Lower lobe of right lung (tissue), 2 donors: ENCODE measurements around the gene BICC1. TPM values are rescaled to one million over a fixed set of nuclear protein-coding genes. Genes with fewer than 3 reads are reported as not detected.

Experiments
- ATAC-seq, 2 donors: fragments of 200-7000 bp; cut with Tn5 transposase; one replicate each; pipeline ENCODE4 v1.9.1; 2020 to 2022; ENCODE audit warnings: mild to moderate bottlenecking in 2 of 2, moderate library complexity in 2 of 2
- DNase-seq: peaks from one replicate; pipeline ENCODE4 v3.0.0-alpha.2; 2020
- H3K27ac ChIP-seq: fragments of 200-600 bp; one replicate; pipeline ENCODE4 v1.8.0; 2022
- H3K27me3 ChIP-seq: fragments of 200-600 bp; one replicate; pipeline ENCODE4 v1.8.0; 2022; ENCODE audit warnings: low read depth
- H3K36me3 ChIP-seq: fragments of 200-600 bp; one replicate; pipeline ENCODE4 v1.8.0; 2022; ENCODE audit warnings: mild to moderate bottlenecking
- H3K4me1 ChIP-seq: fragments of 200-600 bp; one replicate; pipeline ENCODE4 v1.8.0; 2022
- H3K4me3 ChIP-seq: fragments of 200-600 bp; one replicate; pipeline ENCODE4 v1.8.0; 2022; ENCODE audit warnings: mild to moderate bottlenecking
- H3K9me3 ChIP-seq: fragments of 200-600 bp; one replicate; pipeline ENCODE4 v1.8.0; 2022
- intact Hi-C: fragments of 100-400 bp; cut with DNase I; formaldehyde crosslinking; loops from one replicate; pipeline ENCODE4 v1.11.0; 2022
- total RNA-seq: library from RNA; stranded (reverse); fragmentation: NEBNext Ultra II Directional; extraction: Animal tissue kit (Norgen Biotek cat#: 25700); gene quantifications from one replicate; pipeline ENCODE4 v1.2.1, GENCODE V29; 2021
- TF ChIP-seq, protein P1 (sequence below): fragments of 200-600 bp; IDR thresholded peaks from one replicate; pipeline ENCODE4 v1.8.0; 2022; ENCODE audit warnings: antibody characterized with exemption, mild to moderate bottlenecking
- donor health status: DM: no; HTN: yes; CAD: no; lungs with severe emphysema.

Gene BICC1
- total RNA-seq, 1 donor from 2014 or later: 11.0 TPM

DNA sequence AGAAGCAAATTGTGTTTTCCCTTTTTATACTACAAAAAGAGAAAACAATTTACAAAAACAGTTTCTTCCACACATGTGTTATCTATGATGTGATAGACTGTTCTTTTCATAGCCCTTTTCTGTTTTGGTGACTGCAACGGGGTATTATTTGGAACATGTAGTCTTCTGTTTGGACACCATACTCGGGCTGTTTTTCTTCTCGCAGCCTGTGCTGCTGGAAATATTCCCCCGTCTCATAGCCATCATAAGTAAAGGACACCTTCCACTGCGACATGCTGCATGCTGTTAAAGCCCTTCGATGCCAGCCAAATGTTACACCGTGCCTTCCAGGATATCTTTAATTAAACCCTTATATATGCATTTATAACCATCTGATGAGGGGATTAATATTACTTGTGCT, 222.4 kb downstream of the BICC1 start:
- no peak overlapping the region for H3K27ac ChIP-seq
- intact Hi-C loops: no loop called here
- no peaks in the 10 kb centered on the region for H3K27me3 ChIP-seq
- no peaks in the 10 kb centered on the region for H3K36me3 ChIP-seq
- TF ChIP-seq, protein P1, sequence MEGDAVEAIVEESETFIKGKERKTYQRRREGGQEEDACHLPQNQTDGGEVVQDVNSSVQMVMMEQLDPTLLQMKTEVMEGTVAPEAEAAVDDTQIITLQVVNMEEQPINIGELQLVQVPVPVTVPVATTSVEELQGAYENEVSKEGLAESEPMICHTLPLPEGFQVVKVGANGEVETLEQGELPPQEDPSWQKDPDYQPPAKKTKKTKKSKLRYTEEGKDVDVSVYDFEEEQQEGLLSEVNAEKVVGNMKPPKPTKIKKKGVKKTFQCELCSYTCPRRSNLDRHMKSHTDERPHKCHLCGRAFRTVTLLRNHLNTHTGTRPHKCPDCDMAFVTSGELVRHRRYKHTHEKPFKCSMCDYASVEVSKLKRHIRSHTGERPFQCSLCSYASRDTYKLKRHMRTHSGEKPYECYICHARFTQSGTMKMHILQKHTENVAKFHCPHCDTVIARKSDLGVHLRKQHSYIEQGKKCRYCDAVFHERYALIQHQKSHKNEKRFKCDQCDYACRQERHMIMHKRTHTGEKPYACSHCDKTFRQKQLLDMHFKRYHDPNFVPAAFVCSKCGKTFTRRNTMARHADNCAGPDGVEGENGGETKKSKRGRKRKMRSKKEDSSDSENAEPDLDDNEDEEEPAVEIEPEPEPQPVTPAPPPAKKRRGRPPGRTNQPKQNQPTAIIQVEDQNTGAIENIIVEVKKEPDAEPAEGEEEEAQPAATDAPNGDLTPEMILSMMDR: no peak
- H3K4me1 ChIP-seq: no peaks in the 10 kb centered on the region
- no peak for ATAC-seq
- no peak overlapping the region for H3K4me3 ChIP-seq
- no peak for DNase-seq
- peaks cover 3% of the 10 kb centered on the region for H3K9me3 ChIP-seq

DNA sequence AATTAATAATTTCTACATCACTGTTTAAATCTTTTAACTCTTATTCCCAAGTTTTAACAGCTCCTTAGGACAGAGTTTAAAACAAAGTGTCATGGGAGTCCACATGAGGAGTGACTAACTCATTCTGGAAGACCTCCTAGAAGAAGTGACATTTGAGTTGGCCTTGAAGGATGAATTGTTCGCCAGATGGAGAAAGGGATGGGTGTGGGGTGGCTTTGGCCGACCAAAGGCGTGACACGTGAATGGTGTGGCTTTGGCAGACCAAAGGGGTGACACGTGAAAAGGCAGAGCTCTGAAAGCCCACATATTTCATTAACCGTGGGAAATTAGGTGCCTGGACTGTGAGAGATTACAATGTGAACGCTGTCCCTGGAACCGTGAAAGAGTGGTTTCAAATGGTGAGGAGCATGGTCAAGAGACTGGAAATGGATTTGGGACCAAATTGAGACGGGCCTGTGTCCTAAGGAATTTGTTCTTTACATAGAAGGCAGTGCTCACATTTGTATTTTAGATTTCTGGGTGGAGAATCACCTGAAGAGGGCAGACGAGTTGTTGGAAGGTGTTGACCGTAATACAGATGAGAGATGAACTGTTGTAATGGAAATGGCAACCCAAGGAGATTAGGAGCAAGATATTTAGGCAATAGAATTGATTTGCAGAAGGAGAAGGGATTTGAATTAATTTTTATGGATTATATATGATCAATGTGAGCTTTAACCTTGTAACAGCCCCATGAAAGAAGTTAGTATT, 228.1 kb downstream of the BICC1 start:
- Histone ChIP-seq H3K27me3 (no peaks in the 10 kb centered on the region), H3K27ac (no peak overlapping the region), H3K36me3 (no peaks in the 10 kb centered on the region), H3K9me3 (no peaks in the 10 kb centered on the region), H3K4me3 (no peak overlapping the region), H3K4me1 (no peaks in the 10 kb centered on the region)
- no peak for ATAC-seq
- intact Hi-C loops: no loop called here
- no peak for DNase-seq
- TF ChIP-seq, protein P1: no peak

DNA sequence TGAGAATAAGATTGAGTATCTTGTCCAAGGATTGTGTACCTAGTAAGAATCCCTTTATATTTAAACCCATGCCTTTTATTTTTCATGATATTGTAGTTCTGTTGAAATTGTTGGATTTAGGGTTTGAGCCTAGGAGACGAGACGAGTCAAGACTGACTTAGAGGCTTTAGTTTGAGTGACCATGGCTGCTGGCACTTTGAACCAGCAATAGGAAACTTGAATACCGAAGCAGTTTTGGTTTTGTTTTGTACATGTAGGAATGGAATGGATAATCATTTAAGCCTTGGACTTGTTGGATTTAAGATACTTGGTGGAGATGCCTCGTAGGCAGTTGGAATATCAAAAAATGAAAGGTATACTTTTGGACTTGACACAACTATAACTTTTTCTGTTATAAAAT, 229.0 kb downstream of the BICC1 start:
- H3K4me1 ChIP-seq: no peaks in the 10 kb centered on the region
- H3K36me3 ChIP-seq: no peaks in the 10 kb centered on the region
- H3K27ac ChIP-seq: no peak overlapping the region
- H3K27me3 ChIP-seq: no peaks in the 10 kb centered on the region
- no peaks in the 10 kb centered on the region for H3K9me3 ChIP-seq
- TF ChIP-seq, protein P1: no peak
- no peak for ATAC-seq
- no peak for DNase-seq
- intact Hi-C loops: no loop called here
- no peak overlapping the region for H3K4me3 ChIP-seq

DNA sequence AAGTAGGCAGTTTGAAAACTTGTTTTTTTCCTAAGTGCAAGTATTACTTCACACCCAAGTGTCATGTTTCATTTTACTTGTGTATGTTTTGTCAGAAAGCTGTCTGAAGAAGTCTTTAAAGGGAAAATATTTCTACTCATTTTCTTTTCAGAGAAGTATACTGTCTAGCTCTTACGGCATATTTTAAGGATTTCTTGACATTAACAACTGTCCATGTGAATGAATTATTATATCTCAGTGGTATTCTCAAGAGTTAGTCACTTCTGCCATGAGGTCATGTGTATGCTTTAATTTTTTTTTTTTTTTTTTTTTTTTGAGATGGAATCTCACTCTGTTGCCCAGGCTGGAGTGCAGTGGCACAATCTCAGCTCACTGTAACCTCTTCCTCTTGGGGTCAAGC, 229.5 kb downstream of the BICC1 start:
- intact Hi-C loops: no loop called here
- Histone ChIP-seq H3K9me3 (no peaks in the 10 kb centered on the region), H3K27me3 (no peaks in the 10 kb centered on the region), H3K4me1 (no peaks in the 10 kb centered on the region), H3K36me3 (no peaks in the 10 kb centered on the region), H3K27ac (no peak overlapping the region), H3K4me3 (no peak overlapping the region)
- ATAC-seq (no peak), DNase-seq (no peak)
- TF ChIP-seq, protein P1: no peak

DNA sequence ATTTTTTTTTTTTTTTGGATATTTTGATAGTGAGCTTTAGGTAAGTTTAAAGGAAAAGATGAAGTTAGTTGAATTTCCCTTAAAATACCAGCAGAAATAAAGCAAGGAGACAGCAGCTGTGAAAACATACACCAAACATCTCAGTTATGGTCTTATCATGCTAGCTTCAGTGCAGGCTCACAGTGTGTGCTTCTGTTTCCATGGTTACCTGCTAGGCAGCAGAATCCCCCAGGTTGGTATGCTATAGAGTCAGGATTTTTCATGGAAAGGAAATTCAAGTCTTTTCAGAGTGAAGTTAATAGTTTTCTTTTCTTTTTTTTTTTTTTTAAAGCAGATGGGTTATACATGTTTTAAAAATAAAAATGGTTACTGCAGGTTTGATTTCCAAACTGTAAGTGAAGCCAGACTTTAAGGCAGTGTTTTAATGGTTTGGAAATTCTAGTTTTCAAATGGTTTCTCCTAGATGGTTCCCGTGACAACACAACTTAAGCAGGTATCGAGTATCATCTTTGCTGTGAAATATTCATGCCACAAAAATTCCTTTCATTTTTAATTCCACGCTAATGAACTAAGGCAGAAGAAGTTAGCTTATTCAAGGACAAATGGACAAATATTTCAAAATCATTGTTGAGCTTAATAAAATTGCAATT, 230.9 kb downstream of the BICC1 start:
- DNase-seq (no peak), ATAC-seq (no peak)
- Histone ChIP-seq H3K4me1 (no peaks in the 10 kb centered on the region), H3K27ac (no peak overlapping the region), H3K9me3 (no peaks in the 10 kb centered on the region), H3K4me3 (no peak overlapping the region), H3K27me3 (no peaks in the 10 kb centered on the region), H3K36me3 (no peaks in the 10 kb centered on the region)
- TF ChIP-seq, protein P1: no peak
- intact Hi-C loops: no loop called here
